ENCODE measurements around the gene SNX24. TPM values are rescaled to one million over a fixed set of nuclear protein-coding genes. Genes with fewer than 3 reads are reported as not detected.
"Not testable (repeated sequence)": the region's sequence is repeated elsewhere in the genome, so short reads cannot be mapped to it uniquely, and the experiment has no call there.

The SNX24 gene
- total and polyA plus RNA-seq, 8 donors = 23.0 to 33.9 (median 26.9) TPM

GRCh38 chr5:122972877-122973276 is 127.5 kb downstream of the SNX24 start:
- no peak overlapping the region for H3K27ac ChIP-seq
- TF ChIP-seq CTCF (IDR thresholded peaks at IDR 0.05) = no peak
- no peaks in the 10 kb centered on the region for H3K9me3 ChIP-seq
- DNase-seq (no peak), ATAC-seq (no peak)
- H3K4me1 ChIP-seq = no peaks in the 10 kb centered on the region
- H3K36me3 ChIP-seq = no peaks in the 10 kb centered on the region
- H3K4me3 ChIP-seq = no peak overlapping the region
- intact Hi-C loops (cut with DNase I) = no loop called here
- H3K27me3 ChIP-seq = no peaks in the 10 kb centered on the region

GRCh38 chr5:122973759-122974158 is 128.3 kb downstream of the SNX24 start:
- H3K36me3 ChIP-seq; H3K4me1 ChIP-seq; ATAC-seq; H3K9me3 ChIP-seq; intact Hi-C loops (cut with DNase I); H3K4me3 ChIP-seq; H3K27me3 ChIP-seq; DNase-seq; H3K27ac ChIP-seq: not testable (repeated sequence)

GRCh38 chr5:122974251-122974650 is 128.8 kb downstream of the SNX24 start:
- ATAC-seq; H3K9me3 ChIP-seq; H3K36me3 ChIP-seq; intact Hi-C loops (cut with DNase I); DNase-seq; H3K4me3 ChIP-seq; H3K27me3 ChIP-seq; H3K4me1 ChIP-seq; H3K27ac ChIP-seq: not testable (repeated sequence)

- ATAC-seq (no peak), DNase-seq (no peak)
- H3K4me1 ChIP-seq = no peaks in the 10 kb centered on the region
- no peaks in the 10 kb centered on the region for H3K36me3 ChIP-seq
- no peak for TF ChIP-seq CTCF (IDR thresholded peaks at IDR 0.05)
- intact Hi-C loops (cut with DNase I) = no loop called here
- H3K4me3 ChIP-seq = no peak overlapping the region
- H3K27ac ChIP-seq = no peak overlapping the region
- no peaks in the 10 kb centered on the region for H3K9me3 ChIP-seq
- no peaks in the 10 kb centered on the region for H3K27me3 ChIP-seq
Measured at GRCh38 chr5:122977319-122977718, 131.9 kb downstream of the SNX24 start.

GRCh38 chr5:122978068-122978467 is 132.7 kb downstream of the SNX24 start:
- intact Hi-C loops (cut with DNase I) = no loop called here
- no peak for ATAC-seq

GRCh38 chr5:122978644-122979297 is 133.4 kb downstream of the SNX24 start:
- ATAC-seq (no peak), DNase-seq (no peak)
- Histone ChIP-seq H3K27ac (no peak overlapping the region), H3K4me3 (no peak overlapping the region), H3K4me1 (no peaks in the 10 kb centered on the region), H3K36me3 (no peaks in the 10 kb centered on the region), H3K27me3 (no peaks in the 10 kb centered on the region), H3K9me3 (no peaks in the 10 kb centered on the region)
- intact Hi-C loops (cut with DNase I) = no loop called here
- no peak for TF ChIP-seq CTCF (IDR thresholded peaks at IDR 0.05)

More at GRCh38 chr5:122978068-122978467, 132.7 kb downstream of the SNX24 start:
- no peak overlapping the region for H3K4me3 ChIP-seq
- TF ChIP-seq CTCF (IDR thresholded peaks at IDR 0.05) = no peak
- H3K27ac ChIP-seq = no peak overlapping the region
- no peak for DNase-seq
- H3K27me3 ChIP-seq = no peaks in the 10 kb centered on the region
- no peaks in the 10 kb centered on the region for H3K9me3 ChIP-seq
- no peaks in the 10 kb centered on the region for H3K36me3 ChIP-seq
- H3K4me1 ChIP-seq = no peaks in the 10 kb centered on the region
